H1 (cell line): Measurements from ENCODE around the gene MYO1F. TPM values are rescaled to one million over a fixed set of nuclear protein-coding genes. Genes with fewer than 3 reads are reported as not detected.
A peak's percentile ranks its signal among the peaks of the same experiment; 100 is the strongest.

Source experiments
- CTCF ChIA-PET: fragments of 300-600 bp; sonication (Branson Sonifier 250); formaldehyde crosslinking; loops from one replicate; lab custom pipeline; 2021; ENCODE audit not compliant: partially characterized antibody; lab: Charles Lee
- POLR2A ChIA-PET: fragments of 300-600 bp; sonication (Branson Sonifier 250); formaldehyde crosslinking; loops from one replicate; lab custom pipeline; 2021; ENCODE audit warnings: inconsistent platforms; ENCODE audit not compliant: partially characterized antibody; lab: Charles Lee
- DNase-seq, 2 experiments: peaks; one replicate each; pipeline versions ENCODE4 v3.0.0 to v3.0.0-alpha.2; 2010 to 2022; ENCODE audit warnings: low spot score in 2 of 2, low read depth in 1 of 2, mixed read lengths in 1 of 2
- FAIRE-seq: peaks from 2 replicates; lab custom pipeline; 2011; peaks lifted over from hg19 to GRCh38; lab: Jason Lieb, UNC
- H2AFZ ChIP-seq: 2 replicates; pipeline ENCODE4 v1.8.1; 2012; ENCODE audit warnings: low read length, inconsistent platforms
- H2AK5ac ChIP-seq: 2 replicates; pipeline ENCODE4 v1.6.1; 2013; ENCODE audit warnings: low read depth, low read length
- H2BK120ac ChIP-seq: replicated peaks from 2 replicates; pipeline ENCODE3; 2013; ENCODE audit warnings: low read depth, low read length, inconsistent platforms
- H2BK12ac ChIP-seq: 2 replicates; pipeline ENCODE4 v1.6.1; 2013; ENCODE audit warnings: low read depth, low read length
- H2BK15ac ChIP-seq: 2 replicates; pipeline ENCODE4 v1.6.1; 2013; ENCODE audit warnings: low read length
- H2BK20ac ChIP-seq: 2 replicates; pipeline ENCODE4 v1.6.1; 2013; ENCODE audit warnings: low read length
- H2BK5ac ChIP-seq: 2 replicates; pipeline ENCODE4 v1.6.1; 2013; ENCODE audit warnings: low read depth, low read length
- H3K14ac ChIP-seq: 2 replicates; pipeline ENCODE4 v1.6.1; 2013; ENCODE audit warnings: inconsistent platforms; ENCODE audit not compliant: insufficient read length
- H3K18ac ChIP-seq: 2 replicates; pipeline ENCODE4 v1.6.1; 2013; ENCODE audit warnings: low read length; ENCODE audit errors: extremely low read depth
- H3K23ac ChIP-seq: 2 replicates; pipeline ENCODE4 v1.6.1; 2013; ENCODE audit warnings: inconsistent platforms; ENCODE audit not compliant: insufficient read length
- H3K23me2 ChIP-seq: 2 replicates; pipeline ENCODE4 v1.6.1; 2013; ENCODE audit warnings: low read depth, low read length
- H3K27ac ChIP-seq: 2 replicates; pipeline ENCODE4 v1.6.1; 2011; ENCODE audit warnings: low read depth, low read length, inconsistent platforms
- H3K27me3 ChIP-seq, 4 experiments: replicated peaks in 1 of 4; 1 replicate in 1 of 4; 2 replicates in 3 of 4; pipeline versions ENCODE4 v1.6.1 to v1.8.1; 2011 to 2013; ENCODE audit warnings: low read length in 3 of 4, mild to moderate bottlenecking in 3 of 4, inconsistent platforms in 2 of 4, mixed read lengths in 2 of 4, moderate library complexity in 1 of 4; ENCODE audit not compliant: control insufficient read depth in 3 of 4, insufficient read depth in 3 of 4; ENCODE audit errors: extremely low read depth in 1 of 4
- H3K36me3 ChIP-seq, 4 experiments: 2 replicates each; pipeline versions ENCODE4 v1.6.1 to v1.8.1; 2011 to 2013; ENCODE audit warnings: mild to moderate bottlenecking in 4 of 4, low read length in 3 of 4, moderate library complexity in 2 of 4, control low read depth in 1 of 4, inconsistent platforms in 1 of 4; ENCODE audit not compliant: insufficient read depth in 4 of 4, control insufficient read depth in 2 of 4
- H3K4ac ChIP-seq: replicated peaks from 2 replicates; pipeline ENCODE3; 2013; ENCODE audit warnings: low read length, low read depth, mixed read lengths, inconsistent platforms; ENCODE audit not compliant: insufficient read length
- H3K4me1 ChIP-seq, 4 experiments: replicated peaks in 1 of 4; 1 replicate in 1 of 4; 2 replicates in 3 of 4; pipeline versions ENCODE4 v1.6.1 to v1.8.1; 2011 to 2013; ENCODE audit warnings: low read length in 3 of 4, inconsistent platforms in 2 of 4, mixed read lengths in 1 of 4; ENCODE audit not compliant: insufficient read depth in 4 of 4, control insufficient read depth in 3 of 4
- H3K4me2 ChIP-seq, 2 experiments: 2 replicates each; pipeline versions ENCODE4 v1.6.1 to v1.8.1; 2011 to 2013; ENCODE audit warnings: low read depth in 2 of 2, low read length in 2 of 2, control low read depth in 1 of 2, inconsistent platforms in 1 of 2, mild to moderate bottlenecking in 1 of 2; ENCODE audit not compliant: insufficient read depth in 1 of 2
- H3K4me3 ChIP-seq, 4 experiments: fragments of 200-600, 300-600 bp in 1 of 4; sonication (generic), shearing (Covaris generic), sonication (Bioruptor Twin) in 1 of 4; 2 replicates each; pipeline versions ENCODE4 v1.5.1 to v1.8.1; 2011 to 2016; ENCODE audit warnings: low read length in 4 of 4, low read depth in 3 of 4, control low read depth in 2 of 4, inconsistent platforms in 2 of 4, mild to moderate bottlenecking in 2 of 4, mixed read lengths in 1 of 4, moderate library complexity in 1 of 4; ENCODE audit not compliant: insufficient read depth in 2 of 4; ENCODE audit errors: extremely low read depth in 1 of 4
- H3K56ac ChIP-seq: replicated peaks from 2 replicates; pipeline ENCODE3; 2013; ENCODE audit warnings: low read depth, mild to moderate bottlenecking, mixed read lengths, low read length, inconsistent platforms; ENCODE audit not compliant: insufficient read length
- H3K79me1 ChIP-seq: 2 replicates; pipeline ENCODE4 v1.6.1; 2013; ENCODE audit warnings: low read depth, low read length, control low read depth
- H3K79me2 ChIP-seq, 2 experiments: 2 replicates each; pipeline versions ENCODE4 v1.6.1 to v1.8.1; 2012 to 2013; ENCODE audit warnings: low read length in 2 of 2, mild to moderate bottlenecking in 2 of 2, inconsistent platforms in 1 of 2; ENCODE audit not compliant: insufficient read depth in 2 of 2, control insufficient read depth in 1 of 2
- H3K9ac ChIP-seq, 4 experiments: replicated peaks in 1 of 4; 1 replicate in 1 of 4; 2 replicates in 3 of 4; pipeline versions ENCODE4 v1.6.1 to v1.8.1; 2011 to 2013; ENCODE audit warnings: low read depth in 3 of 4, low read length in 3 of 4, control low read depth in 2 of 4, mild to moderate bottlenecking in 2 of 4, moderate library complexity in 2 of 4, inconsistent platforms in 1 of 4; ENCODE audit errors: extremely low read depth in 1 of 4
- H3K9me3 ChIP-seq, 2 experiments: 2 replicates each; pipeline versions ENCODE4 v1.6.1 to v1.8.1; 2012 to 2013; ENCODE audit warnings: mild to moderate bottlenecking in 2 of 2, moderate library complexity in 2 of 2, control low read depth in 1 of 2, inconsistent platforms in 1 of 2, low read depth in 1 of 2, low read length in 1 of 2, mixed read lengths in 1 of 2; ENCODE audit not compliant: insufficient read depth in 2 of 2
- H4K20me1 ChIP-seq, 2 experiments: replicated peaks in 1 of 2; 2 replicates each; pipeline versions ENCODE3 to v1.8.1; 2011 to 2013; ENCODE audit warnings: inconsistent platforms in 2 of 2, low read length in 2 of 2, mild to moderate bottlenecking in 1 of 2; ENCODE audit not compliant: insufficient read depth in 2 of 2, control insufficient read depth in 1 of 2
- H4K5ac ChIP-seq: 2 replicates; pipeline ENCODE4 v1.6.1; 2013; ENCODE audit warnings: low read length, low read depth, mixed read lengths, inconsistent platforms; ENCODE audit not compliant: insufficient read length
- H4K8ac ChIP-seq: 2 replicates; pipeline ENCODE4 v1.8.0; 2013; ENCODE audit warnings: mild to moderate bottlenecking, moderate library complexity, low read length, inconsistent platforms; ENCODE audit not compliant: insufficient read depth; ENCODE audit errors: extremely low read depth
- H4K91ac ChIP-seq: replicated peaks from 2 replicates; pipeline ENCODE3; 2013; ENCODE audit warnings: low read length, mixed read lengths, inconsistent platforms; ENCODE audit not compliant: insufficient read length
- BRCA1 ChIP-seq: IDR thresholded peaks from 2 replicates; pipeline ENCODE4 v1.6.1; 2012; ENCODE audit warnings: low read depth, low read length, improper control_type of control experiment
- CBX8 ChIP-seq: fragments of 300-800, 300-1000 bp; sonication (generic); IDR thresholded peaks from 2 replicates; pipeline ENCODE4 v1.7.1; 2016; ENCODE audit warnings: low read depth, low read length, borderline replicate concordance
- CTCF ChIP-seq, 3 experiments: IDR thresholded peaks; 1 replicate in 2 of 3; 2 replicates in 1 of 3; pipeline versions ENCODE4 v1.5.1 to v1.6.1; 2011; ENCODE audit warnings: low read length in 3 of 3, mild to moderate bottlenecking in 3 of 3, inconsistent platforms in 2 of 3, low read depth in 1 of 3, moderate library complexity in 1 of 3; ENCODE audit not compliant: insufficient read depth in 1 of 3; ENCODE audit errors: control extremely low read depth in 1 of 3
- HDAC6 ChIP-seq: IDR thresholded peaks from one replicate; pipeline ENCODE4 v1.7.1; 2012; ENCODE audit warnings: low read depth, mild to moderate bottlenecking, inconsistent platforms, low read length, moderate library complexity
- MAX ChIP-seq: IDR thresholded peaks from 2 replicates; pipeline ENCODE4 v1.6.1; 2012; ENCODE audit warnings: inconsistent platforms
- POLR2A ChIP-seq, 2 experiments: IDR thresholded peaks; 1 replicate in 1 of 2; 2 replicates in 1 of 2; pipeline ENCODE4 v1.6.1; 2011; ENCODE audit warnings: low read depth in 2 of 2, low read length in 2 of 2, mild to moderate bottlenecking in 2 of 2; ENCODE audit errors: control extremely low read depth in 1 of 2
- POLR2AphosphoS5 ChIP-seq: IDR thresholded peaks from 2 replicates; pipeline ENCODE4 v1.6.1; 2011; ENCODE audit warnings: low read depth, low read length
- SIRT6 ChIP-seq: IDR thresholded peaks from one replicate; pipeline ENCODE4 v1.7.1; 2012; ENCODE audit warnings: low read length, inconsistent platforms
- TAF1 ChIP-seq: IDR thresholded peaks from 2 replicates; pipeline ENCODE4 v1.6.1; 2011; ENCODE audit warnings: mild to moderate bottlenecking, low read depth, low read length
- YY1 ChIP-seq: IDR thresholded peaks from 2 replicates; pipeline ENCODE4 v1.6.1; 2011; ENCODE audit warnings: low read depth, mild to moderate bottlenecking, low read length
- WGBS, 2 experiments: shearing (Covaris generic) in 1 of 2; methylation state at CpG; one replicate each; pipeline versions ENCODE4 v1.1.6 to v1.1.7; 2013 to 2015; ENCODE audit warnings: low lambda C conversion rate in 2 of 2, mixed read lengths in 2 of 2, inconsistent platforms in 1 of 2, low coverage in 1 of 2, missing lambda C conversion rate in 1 of 2; ENCODE audit not compliant: insufficient replicate concordance in 2 of 2, insufficient coverage in 1 of 2, insufficient read length in 1 of 2; ENCODE audit errors: extremely low coverage in 1 of 2, missing lambda C conversion rate in 1 of 2; 5-methylcytosine and 5-hydroxymethylcytosine counted together
- polyA plus RNA-seq, 7 experiments: library from polyadenylated mRNA; depleted of rRNA in 3 of 7; stranded (reverse) in 5 of 7; unstranded in 2 of 7; fragments of >200 nt in 5 of 7; fragments of 200-250 nt in 2 of 7; gene quantifications; 1 replicate in 5 of 7; 2 replicates in 1 of 7; 4 replicates in 1 of 7; pipeline versions ENCODE4 v1.2.1 to v1.2.3, GENCODE V29; 2011 to 2013; ENCODE audit warnings: missing spikeins in 2 of 7, mixed read lengths in 2 of 7
- total RNA-seq: library from RNA; stranded (reverse); fragmentation: NEBNext Ultra II Directional; extraction: Animal tissue kit (Norgen Biotek cat#: 25700); gene quantifications from 2 replicates; pipeline ENCODE4 v1.2.1, GENCODE V29; 2021

MYO1F gene
- total and polyA plus RNA-seq, 2 of the 8 experiments (the other 6 are each of a cell fraction or from before 2014, with no cell fraction given): 1.4 to 4.6 TPM

- peaks cover 0 to 36% of the 10 kb centered on the region in 2 experiments; a peak in 2 of 4 replicates for H3K79me2 ChIP-seq
- H2AFZ ChIP-seq: no peak overlapping the region
- FAIRE-seq (no peak), DNase-seq (no peak)
- H3K4me2 ChIP-seq: no peak overlapping the region
- H3K27me3 ChIP-seq: no peaks in the 10 kb centered on the region
- H3K4me1 ChIP-seq: peaks cover 0 to 2% (median 0%) of the 10 kb centered on the region in 4 experiments; a peak in 1 of 7 replicates
- ChIA-PET POLR2A (interaction anchor here (0.7 to 2.7 kb wide), 7 partner anchors 11 to 40 kb away, joined by 3 to 11 read pairs (median 4); no protein-coding TSS in a partner anchor), CTCF (interaction anchor here (0.6 to 1.8 kb wide), 7 partner anchors 9 to 94 kb away, joined by 3 to 5 read pairs (median 4); no protein-coding TSS in a partner anchor)
- H3K27ac ChIP-seq: no peak overlapping the region
- H4K91ac ChIP-seq: no peak overlapping the region
- no peak overlapping the region for H3K4me3 ChIP-seq
- peaks cover 20 to 50% of the 10 kb centered on the region in 2 experiments for H4K20me1 ChIP-seq
- H4K8ac ChIP-seq: peak overlapping the region; percentile 72
- no peaks in the 10 kb centered on the region; the same call in 1 of the 2 replicates for H3K23me2 ChIP-seq
- H3K36me3 ChIP-seq: peaks cover 33 to 73% (median 54%) of the 10 kb centered on the region in 4 experiments
- no peak overlapping the region for H3K23ac ChIP-seq
- H3K4ac ChIP-seq: no peak overlapping the region
- H3K18ac ChIP-seq: no peak overlapping the region
- no peak overlapping the region for H2BK120ac ChIP-seq
- no peak overlapping the region for H2BK15ac ChIP-seq
- no peaks in the 10 kb centered on the region for H3K9me3 ChIP-seq
- TF ChIP-seq POLR2AphosphoS5 (0 out of 2 replicates have a peak, but pooled peaks have one; percentile 21), HDAC6 (no peak), TAF1 (no peak), BRCA1 (no peak), YY1 (no peak), MAX (0 out of 2 replicates have a peak, but pooled peaks have one; percentile 20), CTCF (IDR thresholded peaks at IDR 0.05; ENCODE audit: control extremely low read depth in 1 of 3, insufficient read depth in 1 of 3, low read depth in 1 of 3, low read length in 3 of 3) (no peak), SIRT6 (no peak), CBX8 (no peak), POLR2A (IDR thresholded peaks at IDR 0.05; ENCODE audit: control extremely low read depth in 1 of 2, low read depth in 2 of 2, low read length in 2 of 2) (peak in 1 of 2 experiments; percentile 5; a peak in 1 of 3 replicates)
- no peak overlapping the region for H4K5ac ChIP-seq
- 97% methylated on average over 58 of the region's 62 CpGs; no CpG with 5 or more reads in 1 of the 2 experiments for WGBS, 2 experiments
- no peak overlapping the region for H2BK5ac ChIP-seq
- H3K56ac ChIP-seq: no peak overlapping the region
- no peak overlapping the region for H2BK12ac ChIP-seq
- H3K14ac ChIP-seq: no peak overlapping the region
- no peak overlapping the region for H3K9ac ChIP-seq
- H2AK5ac ChIP-seq: no peak overlapping the region
- peaks cover 18% of the 10 kb centered on the region for H3K79me1 ChIP-seq
- H2BK20ac ChIP-seq: no peak overlapping the region
These were observed 91.5 kb downstream of the MYO1F start for GRCh38 chr19:8485561-8486371.
